Kidney (tissue), 14 donors: ENCODE results near the gene B4GALNT1. TPM values are rescaled to one million over a fixed set of nuclear protein-coding genes. Genes with fewer than 3 reads are reported as not detected.

Experiments
- DNase-seq, 5 donors: peaks; one replicate each; pipeline ENCODE4 v3.0.0-alpha.2; 2013 to 2020
- FAIRE-seq: peaks from 2 replicates; lab custom pipeline; 2012; peaks lifted over from hg19 to GRCh38; lab: Jason Lieb, UNC
- H3K27ac ChIP-seq, 2 donors: one replicate each; pipeline ENCODE4 v1.7.0; 2013; ENCODE audit warnings: low read depth in 2 of 2, low read length in 2 of 2, inconsistent platforms in 1 of 2
- H3K27me3 ChIP-seq: one replicate; pipeline ENCODE4 v1.7.1; 2013; ENCODE audit warnings: low read length, inconsistent platforms; ENCODE audit not compliant: control insufficient read depth, insufficient read depth
- H3K36me3 ChIP-seq, 3 donors: one replicate each; pipeline versions ENCODE4 v1.7.0 to v1.7.1; 2013; ENCODE audit warnings: low read length in 3 of 3, control low read depth in 1 of 3, inconsistent platforms in 1 of 3; ENCODE audit not compliant: insufficient read depth in 3 of 3, control insufficient read depth in 2 of 3
- H3K4me1 ChIP-seq, 3 donors: one replicate each; pipeline versions ENCODE4 v1.7.0 to v1.7.1; 2013; ENCODE audit warnings: low read length in 3 of 3, inconsistent platforms in 1 of 3, low read depth in 1 of 3; ENCODE audit not compliant: control insufficient read depth in 2 of 3, insufficient read depth in 2 of 3
- H3K4me3 ChIP-seq, 3 donors: one replicate each; pipeline versions ENCODE4 v1.7.0 to v1.8.1; 2013; ENCODE audit warnings: low read length in 3 of 3, control low read depth in 1 of 3, inconsistent platforms in 1 of 3
- H3K9ac ChIP-seq, 3 donors: one replicate each; pipeline versions ENCODE4 v1.7.0 to v1.7.1; 2013; ENCODE audit warnings: low read length in 3 of 3, control low read depth in 1 of 3, inconsistent platforms in 1 of 3
- H3K9me3 ChIP-seq, 3 donors: one replicate each; pipeline versions ENCODE4 v1.7.0 to v1.7.1; 2013; ENCODE audit warnings: low read length in 3 of 3, control low read depth in 1 of 3, inconsistent platforms in 1 of 3; ENCODE audit not compliant: control insufficient read depth in 2 of 3, insufficient read depth in 1 of 3
- CTCF ChIP-seq: IDR thresholded peaks from 3 replicates; pipeline ENCODE4 v1.5.1; 2012; ENCODE audit warnings: mild to moderate bottlenecking, moderate library complexity, borderline replicate concordance; ENCODE audit not compliant: insufficient read depth; ENCODE audit errors: extremely low read depth
- intact Hi-C: fragments of 100-400 bp; cut with DNase I; formaldehyde crosslinking; loops from one replicate; pipeline ENCODE4 v1.11.1; 2022
- polyA plus RNA-seq: library from polyadenylated mRNA; stranded (reverse); fragments of 350-450 nt; fragmentation: Illumina TruSeq; extraction: RNeasy Lipid Tissue Mini Kit (QIAGEN cat#74804); gene quantifications from one replicate; pipeline ENCODE4 v1.2.3, GENCODE V29; 2014; ENCODE audit warnings: low read depth, low replicate concordance; ENCODE audit not compliant: insufficient read depth
- total RNA-seq: library from RNA; stranded (reverse); fragmentation: NEBNext Ultra II Directional; extraction: Animal tissue kit (Norgen Biotek cat#: 25700); gene quantifications from one replicate; pipeline ENCODE4 v1.2.1, GENCODE V29; 2021
- donor health status: control.
- donor health status: control.
- donor health status: control.
- donor health status: control.
- donor health status: control.
- donor health status: DM: yes; HTN: yes; CAD: no.
- donor health status: Normal renal cell carcinoma (clear cell type).

Gene B4GALNT1
- total and polyA plus RNA-seq, 2 donors from 2014 or later, result 1.6 to 2.0 TPM

DNA sequence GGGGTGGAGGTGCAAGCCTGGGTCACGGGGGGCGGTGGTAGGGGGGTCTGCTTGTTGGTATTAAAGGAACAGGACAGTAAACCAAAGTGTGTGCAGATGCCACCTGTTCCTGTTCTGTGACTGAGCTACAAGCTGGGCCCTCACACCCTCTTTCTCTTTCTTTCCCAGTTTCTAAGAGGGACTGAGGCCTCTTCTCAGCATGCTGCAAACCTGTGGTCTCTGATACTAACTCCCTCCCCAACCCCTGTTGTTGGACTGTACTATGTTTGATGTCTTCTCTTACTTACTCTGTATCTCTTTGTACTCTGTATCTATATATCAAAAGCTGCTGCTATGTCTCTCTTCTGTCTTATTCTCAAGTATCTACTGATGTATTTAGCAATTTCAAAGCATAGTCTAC, 49.0 kb downstream of the B4GALNT1 start:
- no peak for FAIRE-seq
- H3K27me3 ChIP-seq, result no peaks in the 10 kb centered on the region
- DNase-seq, result no peak
- no peak overlapping the region for H3K4me3 ChIP-seq
- no peaks in the 10 kb centered on the region for H3K4me1 ChIP-seq
- H3K36me3 ChIP-seq, result no peaks in the 10 kb centered on the region
- H3K9me3 ChIP-seq, result no peaks in the 10 kb centered on the region
- intact Hi-C loops, result loop anchor here (5.0 kb wide), 1 partner anchor 38 kb away; no protein-coding TSS in a partner anchor
- no peak overlapping the region for H3K9ac ChIP-seq
- no peak overlapping the region for H3K27ac ChIP-seq
- TF ChIP-seq CTCF, result no peak

DNA sequence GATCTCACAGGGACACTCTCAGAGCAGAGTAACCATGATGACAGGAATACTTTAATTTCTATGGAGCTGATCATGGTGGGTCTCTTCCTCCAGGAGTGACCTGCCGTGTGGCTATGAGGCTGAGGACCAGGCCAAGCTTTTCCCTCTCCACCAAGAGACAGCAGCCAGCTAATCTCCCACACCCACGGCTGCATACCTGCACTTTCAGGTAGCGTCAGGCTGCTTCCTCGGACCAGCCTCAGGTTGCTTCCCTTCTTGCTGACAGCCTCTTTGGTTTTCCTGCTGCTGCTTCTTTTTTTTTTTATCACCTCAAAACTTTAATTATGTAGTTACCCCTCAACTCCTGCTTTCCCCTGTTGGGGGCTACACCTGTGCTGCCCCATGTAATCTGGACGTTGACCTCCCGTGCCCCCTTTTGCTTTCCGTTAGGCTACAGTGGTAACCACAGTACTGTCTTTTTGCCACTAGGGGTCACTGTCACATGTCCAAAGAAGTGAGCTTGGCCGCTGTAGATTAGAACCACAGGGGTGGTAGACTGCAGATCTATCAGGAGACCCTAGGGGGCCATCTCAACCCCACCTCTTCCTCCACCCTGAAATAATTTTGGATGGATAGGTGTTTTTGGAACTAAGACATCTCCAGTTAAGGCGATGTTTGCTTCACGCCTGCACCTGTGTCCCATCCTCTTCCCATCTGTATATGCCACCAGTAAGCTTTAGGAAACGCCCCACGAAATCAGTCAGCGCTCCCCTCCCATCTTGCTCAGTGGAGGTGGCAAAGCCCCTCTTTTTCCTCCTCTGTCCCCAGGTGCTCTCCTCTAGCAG, 49.8 kb downstream of the B4GALNT1 start:
- DNase-seq, result peak in 4 of 5 donors; percentile 76 to 90 (median 84)
- TF ChIP-seq CTCF, result peak; percentile 98
- H3K9ac ChIP-seq, result no peak overlapping the region
- no peaks in the 10 kb centered on the region for H3K36me3 ChIP-seq
- no peak for FAIRE-seq
- H3K4me3 ChIP-seq, result no peak overlapping the region
- no peaks in the 10 kb centered on the region for H3K4me1 ChIP-seq
- intact Hi-C loops, result loop anchor here (5.0 kb wide), 1 partner anchor 39 kb away; no protein-coding TSS in a partner anchor
- no peaks in the 10 kb centered on the region for H3K27me3 ChIP-seq
- no peaks in the 10 kb centered on the region for H3K9me3 ChIP-seq
- no peak overlapping the region for H3K27ac ChIP-seq

DNA sequence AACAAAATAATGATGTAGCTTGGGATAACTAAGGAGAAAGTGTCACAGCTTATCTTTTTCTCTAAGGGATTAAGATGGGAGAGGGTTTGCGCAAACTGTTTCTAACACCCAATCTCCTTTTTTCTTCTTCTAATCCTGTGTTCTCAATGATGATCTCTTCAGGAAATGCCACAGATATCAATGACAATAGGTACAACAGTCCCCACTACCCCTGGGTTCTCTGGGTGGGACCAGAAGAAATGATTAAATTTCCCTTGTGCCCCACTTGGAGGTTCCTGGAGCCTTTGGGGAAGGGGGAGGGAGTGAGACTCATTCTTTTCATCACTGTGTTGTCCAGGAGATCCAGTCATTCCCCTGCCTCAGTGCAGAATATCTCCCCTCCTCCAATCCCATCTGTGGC, 50.6 kb downstream of the B4GALNT1 start:
- intact Hi-C loops, result loop anchor here (5.0 kb wide), 1 partner anchor 40 kb away; no protein-coding TSS in a partner anchor
- H3K27me3 ChIP-seq, result no peaks in the 10 kb centered on the region
- no peak overlapping the region for H3K9ac ChIP-seq
- no peak overlapping the region for H3K27ac ChIP-seq
- TF ChIP-seq CTCF, result no peak
- no peak for DNase-seq
- H3K9me3 ChIP-seq, result no peaks in the 10 kb centered on the region
- no peaks in the 10 kb centered on the region for H3K4me1 ChIP-seq
- H3K4me3 ChIP-seq, result no peak overlapping the region
- no peaks in the 10 kb centered on the region for H3K36me3 ChIP-seq
- FAIRE-seq, result no peak
